ENCODE measurements around the gene LSAMP.

- TF ChIP-seq CTCF (conservative IDR thresholded peaks at IDR 0.05; ENCODE audit: low read length) (no peak), EZH2phosphoT487 (IDR thresholded peaks at IDR 0.05; ENCODE audit: borderline replicate concordance) (no peak)
Observed at GRCh38 chr3:116103868-116104530, 341.3 kb downstream of the LSAMP start.
